K562 (cell line): Measurements from ENCODE around the gene SNCB. TPM values are rescaled to one million over a fixed set of nuclear protein-coding genes. Genes with fewer than 3 reads are reported as not detected.

Experiments used
- CREM ChIP-seq: IDR thresholded peaks from 2 replicates; pipeline ENCODE4 v1.6.1; 2014; ENCODE audit warnings: antibody characterized with exemption, low read depth
- MAFG ChIP-seq: fragments of 450-650 bp; conservative IDR thresholded peaks from 2 replicates; pipeline ENCODE4 v1.6.1; 2016; ENCODE audit warnings: missing genetic modification characterization, missing compliant biosample characterization
- MYC ChIP-seq, 2 experiments: fragments of 250-450 bp in 1 of 2; sonication (Bioruptor Pico) in 1 of 2; IDR thresholded peaks; 2 replicates each; pipeline versions ENCODE4 v1.5.1 to v1.6.1; 2012 to 2021; ENCODE audit warnings: low read depth in 2 of 2, borderline replicate concordance in 1 of 2, improper control_type of control experiment in 1 of 2, low read length in 1 of 2, mild to moderate bottlenecking in 1 of 2, moderate library complexity in 1 of 2
- NFIC ChIP-seq: fragments of 450-650 bp; IDR thresholded peaks from 2 replicates; pipeline ENCODE4 v1.6.1; 2017; ENCODE audit warnings: mild to moderate bottlenecking, inconsistent platforms
- RNF2 ChIP-seq: sonication (generic); IDR thresholded peaks from 2 replicates; pipeline ENCODE4 v1.6.1; 2016
- SIN3A ChIP-seq, 2 experiments: fragments of 150-350 bp in 1 of 2; IDR thresholded peaks; 2 replicates each; pipeline ENCODE4 v1.6.1; 2011 to 2016; ENCODE audit warnings: borderline replicate concordance in 2 of 2, low read depth in 2 of 2, low read length in 2 of 2, mild to moderate bottlenecking in 2 of 2, moderate library complexity in 2 of 2; ENCODE audit not compliant: control insufficient read depth in 1 of 2
- ZBTB34 ChIP-seq: fragments of 250-450 bp; sonication (Bioruptor Pico); IDR thresholded peaks from 2 replicates; pipeline ENCODE4 v1.8.0; 2021; ENCODE audit warnings: mild to moderate bottlenecking, moderate library complexity
- ZFPM2 ChIP-seq: fragments of 250-450 bp; sonication (Bioruptor Pico); IDR thresholded peaks from 2 replicates; pipeline ENCODE4 v1.5.1; 2022; ENCODE audit warnings: mild to moderate bottlenecking
- ZNF57 ChIP-seq: fragments of 450-650 bp; formaldehyde crosslinking; IDR thresholded peaks from 2 replicates; pipeline ENCODE4 v1.4.0; 2020; ENCODE audit warnings: mild to moderate bottlenecking, moderate library complexity
- ZNF589 ChIP-seq: fragments of 200-800 bp; sonication (Bioruptor generic); IDR thresholded peaks from 2 replicates; pipeline ENCODE4 v1.6.1; 2016; ENCODE audit warnings: low read depth, missing genetic modification characterization, missing compliant biosample characterization
- polyA plus RNA-seq, 8 experiments: library from polyadenylated mRNA; depleted of rRNA in 4 of 8; stranded (reverse) in 5 of 8; unstranded in 3 of 8; fragments of >200 nt; fragmentation: Nextera tagmentation in 2 of 8; fragmentation: Illumina TruSeq in 1 of 8; extraction: Ambion mirVana in 2 of 8; extraction: Trizol in 1 of 8; gene quantifications; 2 replicates each; pipeline versions ENCODE4 v1.2.1 to v1.2.3, GENCODE V29; 2011 to 2014; ENCODE audit warnings: inconsistent platforms in 1 of 8, missing spikeins in 1 of 8
- total RNA-seq, 7 experiments: library from RNA; depleted of rRNA in 6 of 7; stranded (reverse); fragments of >200 nt in 6 of 7; fragmentation: Illumina TruSeq in 2 of 7; extraction: Trizol in 2 of 7; gene quantifications; 2 replicates each; pipeline versions ENCODE4 v1.2.1 to v1.2.3, GENCODE V29; 2011 to 2021; ENCODE audit warnings: low replicate concordance in 1 of 7
- TF ChIP-seq, protein P1 (sequence below), 2 experiments: fragments of 450-650 bp in 1 of 2; sonication (generic) in 1 of 2; formaldehyde crosslinking in 1 of 2; IDR thresholded peaks; 2 replicates each; pipeline versions ENCODE4 v1.7.1 to v1.9.0; 2016 to 2022; ENCODE audit warnings: inconsistent platforms in 1 of 2, mild to moderate bottlenecking in 1 of 2, missing genetic modification reagents in 1 of 2
- TF ChIP-seq, protein P2 (sequence below): sonication (generic); formaldehyde crosslinking; IDR thresholded peaks from 2 replicates; pipeline ENCODE4 v1.8.1; 2023; ENCODE audit warnings: missing genetic modification reagents, mild to moderate bottlenecking, borderline replicate concordance

Gene SNCB
- total and polyA plus RNA-seq, 9 of the 15 experiments (the other 6 are each of a cell fraction or from before 2014, with no cell fraction given), result not detected

GRCh38 chr5:176611435-176611834, 18.9 kb downstream of the SNCB start (continued):
- TF ChIP-seq, protein P1, sequence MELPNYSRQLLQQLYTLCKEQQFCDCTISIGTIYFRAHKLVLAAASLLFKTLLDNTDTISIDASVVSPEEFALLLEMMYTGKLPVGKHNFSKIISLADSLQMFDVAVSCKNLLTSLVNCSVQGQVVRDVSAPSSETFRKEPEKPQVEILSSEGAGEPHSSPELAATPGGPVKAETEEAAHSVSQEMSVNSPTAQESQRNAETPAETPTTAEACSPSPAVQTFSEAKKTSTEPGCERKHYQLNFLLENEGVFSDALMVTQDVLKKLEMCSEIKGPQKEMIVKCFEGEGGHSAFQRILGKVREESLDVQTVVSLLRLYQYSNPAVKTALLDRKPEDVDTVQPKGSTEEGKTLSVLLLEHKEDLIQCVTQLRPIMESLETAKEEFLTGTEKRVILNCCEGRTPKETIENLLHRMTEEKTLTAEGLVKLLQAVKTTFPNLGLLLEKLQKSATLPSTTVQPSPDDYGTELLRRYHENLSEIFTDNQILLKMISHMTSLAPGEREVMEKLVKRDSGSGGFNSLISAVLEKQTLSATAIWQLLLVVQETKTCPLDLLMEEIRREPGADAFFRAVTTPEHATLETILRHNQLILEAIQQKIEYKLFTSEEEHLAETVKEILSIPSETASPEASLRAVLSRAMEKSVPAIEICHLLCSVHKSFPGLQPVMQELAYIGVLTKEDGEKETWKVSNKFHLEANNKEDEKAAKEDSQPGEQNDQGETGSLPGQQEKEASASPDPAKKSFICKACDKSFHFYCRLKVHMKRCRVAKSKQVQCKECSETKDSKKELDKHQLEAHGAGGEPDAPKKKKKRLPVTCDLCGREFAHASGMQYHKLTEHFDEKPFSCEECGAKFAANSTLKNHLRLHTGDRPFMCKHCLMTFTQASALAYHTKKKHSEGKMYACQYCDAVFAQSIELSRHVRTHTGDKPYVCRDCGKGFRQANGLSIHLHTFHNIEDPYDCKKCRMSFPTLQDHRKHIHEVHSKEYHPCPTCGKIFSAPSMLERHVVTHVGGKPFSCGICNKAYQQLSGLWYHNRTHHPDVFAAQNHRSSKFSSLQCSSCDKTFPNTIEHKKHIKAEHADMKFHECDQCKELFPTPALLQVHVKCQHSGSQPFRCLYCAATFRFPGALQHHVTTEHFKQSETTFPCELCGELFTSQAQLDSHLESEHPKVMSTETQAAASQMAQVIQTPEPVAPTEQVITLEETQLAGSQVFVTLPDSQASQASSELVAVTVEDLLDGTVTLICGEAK (IDR thresholded peaks at IDR 0.05), result peak; percentile 69; the same call in 1 of the 2 replicates
- TF ChIP-seq, protein P1 (CRISPR knock-in tag; IDR thresholded peaks at IDR 0.05), result no peak
- TF ChIP-seq, protein P2, sequence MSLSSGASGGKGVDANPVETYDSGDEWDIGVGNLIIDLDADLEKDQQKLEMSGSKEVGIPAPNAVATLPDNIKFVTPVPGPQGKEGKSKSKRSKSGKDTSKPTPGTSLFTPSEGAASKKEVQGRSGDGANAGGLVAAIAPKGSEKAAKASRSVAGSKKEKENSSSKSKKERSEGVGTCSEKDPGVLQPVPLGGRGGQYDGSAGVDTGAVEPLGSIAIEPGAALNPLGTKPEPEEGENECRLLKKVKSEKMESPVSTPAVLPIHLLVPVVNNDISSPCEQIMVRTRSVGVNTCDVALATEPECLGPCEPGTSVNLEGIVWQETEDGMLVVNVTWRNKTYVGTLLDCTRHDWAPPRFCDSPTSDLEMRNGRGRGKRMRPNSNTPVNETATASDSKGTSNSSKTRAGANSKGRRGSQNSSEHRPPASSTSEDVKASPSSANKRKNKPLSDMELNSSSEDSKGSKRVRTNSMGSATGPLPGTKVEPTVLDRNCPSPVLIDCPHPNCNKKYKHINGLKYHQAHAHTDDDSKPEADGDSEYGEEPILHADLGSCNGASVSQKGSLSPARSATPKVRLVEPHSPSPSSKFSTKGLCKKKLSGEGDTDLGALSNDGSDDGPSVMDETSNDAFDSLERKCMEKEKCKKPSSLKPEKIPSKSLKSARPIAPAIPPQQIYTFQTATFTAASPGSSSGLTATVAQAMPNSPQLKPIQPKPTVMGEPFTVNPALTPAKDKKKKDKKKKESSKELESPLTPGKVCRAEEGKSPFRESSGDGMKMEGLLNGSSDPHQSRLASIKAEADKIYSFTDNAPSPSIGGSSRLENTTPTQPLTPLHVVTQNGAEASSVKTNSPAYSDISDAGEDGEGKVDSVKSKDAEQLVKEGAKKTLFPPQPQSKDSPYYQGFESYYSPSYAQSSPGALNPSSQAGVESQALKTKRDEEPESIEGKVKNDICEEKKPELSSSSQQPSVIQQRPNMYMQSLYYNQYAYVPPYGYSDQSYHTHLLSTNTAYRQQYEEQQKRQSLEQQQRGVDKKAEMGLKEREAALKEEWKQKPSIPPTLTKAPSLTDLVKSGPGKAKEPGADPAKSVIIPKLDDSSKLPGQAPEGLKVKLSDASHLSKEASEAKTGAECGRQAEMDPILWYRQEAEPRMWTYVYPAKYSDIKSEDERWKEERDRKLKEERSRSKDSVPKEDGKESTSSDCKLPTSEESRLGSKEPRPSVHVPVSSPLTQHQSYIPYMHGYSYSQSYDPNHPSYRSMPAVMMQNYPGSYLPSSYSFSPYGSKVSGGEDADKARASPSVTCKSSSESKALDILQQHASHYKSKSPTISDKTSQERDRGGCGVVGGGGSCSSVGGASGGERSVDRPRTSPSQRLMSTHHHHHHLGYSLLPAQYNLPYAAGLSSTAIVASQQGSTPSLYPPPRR (CRISPR knock-in tag), result peak; percentile 65; the same call in 1 of the 2 replicates
- TF ChIP-seq MYC (IDR thresholded peaks at IDR 0.05; ENCODE audit: low read depth, low read length), result peak; percentile 13; the same call in 1 of the 2 replicates
- no peak for TF ChIP-seq MYC (CRISPR knock-in tag; IDR thresholded peaks at IDR 0.05; ENCODE audit: borderline replicate concordance, low read depth)
- peak; percentile 90 to 99; a peak in 3 of 4 replicates for TF ChIP-seq SIN3A (IDR thresholded peaks at IDR 0.05; ENCODE audit: borderline replicate concordance in 2 of 2, control insufficient read depth in 1 of 2, low read depth in 2 of 2, low read length in 2 of 2)
- no peak for TF ChIP-seq ZFPM2 (CRISPR knock-in tag)
- TF ChIP-seq RNF2, result no peak
- TF ChIP-seq CREM, result peak; percentile 54
- TF ChIP-seq ZNF589 (CRISPR knock-in tag), result 0 out of 2 replicates have a peak, but pooled peaks have one; percentile 49
- peak; percentile 30; the same call in 1 of the 2 replicates for TF ChIP-seq NFIC
- no peak for TF ChIP-seq ZBTB34
- TF ChIP-seq ZNF57 (CRISPR knock-in tag), result no peak
- no peak for TF ChIP-seq MAFG
